Esophagus (tissue), 2 donors: ENCODE data around the gene ITGA2B. TPM values are rescaled to one million over a fixed set of nuclear protein-coding genes. Genes with fewer than 3 reads are reported as not detected.
A peak's percentile ranks its signal among the peaks of the same experiment; 100 is the strongest.
"Not testable (repeated sequence)": the region's sequence is repeated elsewhere in the genome, so short reads cannot be mapped to it uniquely, and the experiment has no call there.

ENCODE experiments used
- H3K27ac ChIP-seq, 2 donors: one replicate each; pipeline ENCODE4 v1.5.1; 2013; ENCODE audit warnings: low read depth in 2 of 2, mild to moderate bottlenecking in 2 of 2, inconsistent platforms in 1 of 2, low read length in 1 of 2, moderate library complexity in 1 of 2
- H3K27me3 ChIP-seq, 2 donors: one replicate each; pipeline ENCODE4 v1.6.1; 2013; ENCODE audit warnings: low read length in 2 of 2, control low read depth in 1 of 2, mild to moderate bottlenecking in 1 of 2; ENCODE audit not compliant: insufficient read depth in 2 of 2, control insufficient read depth in 1 of 2
- H3K36me3 ChIP-seq, 2 donors: one replicate each; pipeline ENCODE4 v1.6.1; 2013; ENCODE audit warnings: low read length in 1 of 2; ENCODE audit not compliant: control insufficient read depth in 2 of 2, insufficient read depth in 2 of 2
- H3K4me1 ChIP-seq, 2 donors: one replicate each; pipeline ENCODE4 v1.6.1; 2013; ENCODE audit warnings: low read length in 1 of 2; ENCODE audit not compliant: control insufficient read depth in 2 of 2, insufficient read depth in 2 of 2
- H3K4me3 ChIP-seq, 2 donors: one replicate each; pipeline ENCODE4 v1.5.1; 2013; ENCODE audit warnings: low read length in 2 of 2, mild to moderate bottlenecking in 2 of 2, low read depth in 1 of 2, moderate library complexity in 1 of 2
- H3K9me3 ChIP-seq, 2 donors: one replicate each; pipeline ENCODE4 v1.6.1; 2013; ENCODE audit warnings: mild to moderate bottlenecking in 2 of 2, low read depth in 1 of 2, low read length in 1 of 2, moderate library complexity in 1 of 2; ENCODE audit not compliant: control insufficient read depth in 2 of 2, insufficient read depth in 1 of 2
- WGBS, 2 donors: extraction: QIAGEN DNeasy Blood & Tissue Kit; methylation state at CpG; one replicate each; pipeline ENCODE4 v1.1.7; 2013; 5-methylcytosine and 5-hydroxymethylcytosine counted together
- polyA plus RNA-seq, 2 donors: library from polyadenylated mRNA; stranded (reverse); fragments of 200-250 nt; gene quantifications; one replicate each; pipeline ENCODE4 v1.2.3, GENCODE V29; 2013
- donor health status: healthy with polysubstance abuse.
- donor health status: Bipolar disorder and iron deficiency.

The ITGA2B gene
- polyA plus RNA-seq, 2 donors: 0.27 to 0.84 TPM

- H3K36me3 ChIP-seq: peaks cover 16 to 40% of the 10 kb centered on the region in 2 donors
- H3K4me1 ChIP-seq: peaks cover 0 to 35% of the 10 kb centered on the region in 2 donors
- H3K27me3 ChIP-seq: no peaks in the 10 kb centered on the region
- no peak overlapping the region for H3K4me3 ChIP-seq
- no peaks in the 10 kb centered on the region for H3K9me3 ChIP-seq
- H3K27ac ChIP-seq: peak overlapping the region; percentile 75 to 86
- 52 to 64% methylated on average over 9 of the region's 9 CpGs for WGBS, 2 donors
These were observed 41.0 kb downstream of the ITGA2B start for GRCh38 chr17:44348234-44348987.

- H3K9me3 ChIP-seq, H3K27me3 ChIP-seq, H3K4me3 ChIP-seq: not testable (repeated sequence)
- Histone ChIP-seq H3K27ac (peak overlapping the region; percentile 75 to 91), H3K36me3 (peaks cover 16 to 35% of the 10 kb centered on the region in 2 donors), H3K4me1 (peaks cover 0 to 35% of the 10 kb centered on the region in 2 donors)
- WGBS, 2 donors: 72 to 74% methylated on average over 18 of the region's 18 CpGs
These were observed 42.0 kb downstream of the ITGA2B start for GRCh38 chr17:44347206-44348055.

GRCh38 chr17:44346064-44346844 is 43.2 kb downstream of the ITGA2B start:
- Histone ChIP-seq H3K27ac (peak overlapping the region; percentile 97 to 99), H3K36me3 (peaks cover 8 to 23% of the 10 kb centered on the region in 2 donors), H3K27me3 (no peaks in the 10 kb centered on the region), H3K4me1 (peaks cover 0 to 35% of the 10 kb centered on the region in 2 donors), H3K9me3 (no peaks in the 10 kb centered on the region), H3K4me3 (peak overlapping the region; percentile 72 to 92)
- WGBS, 2 donors: 61 to 62% methylated on average over 13 of the region's 13 CpGs

- Histone ChIP-seq H3K27ac (peak overlapping the region; percentile 97 to 99), H3K9me3 (no peaks in the 10 kb centered on the region), H3K27me3 (no peaks in the 10 kb centered on the region), H3K36me3 (peaks cover 4 to 16% of the 10 kb centered on the region in 2 donors), H3K4me3 (peak overlapping the region; percentile 72 to 92), H3K4me1 (peaks cover 0 to 34% of the 10 kb centered on the region in 2 donors)
- 2% methylated on average over 21 of the region's 21 CpGs for WGBS, 2 donors
These were observed 43.9 kb downstream of the ITGA2B start for GRCh38 chr17:44345454-44346026.

DNA sequence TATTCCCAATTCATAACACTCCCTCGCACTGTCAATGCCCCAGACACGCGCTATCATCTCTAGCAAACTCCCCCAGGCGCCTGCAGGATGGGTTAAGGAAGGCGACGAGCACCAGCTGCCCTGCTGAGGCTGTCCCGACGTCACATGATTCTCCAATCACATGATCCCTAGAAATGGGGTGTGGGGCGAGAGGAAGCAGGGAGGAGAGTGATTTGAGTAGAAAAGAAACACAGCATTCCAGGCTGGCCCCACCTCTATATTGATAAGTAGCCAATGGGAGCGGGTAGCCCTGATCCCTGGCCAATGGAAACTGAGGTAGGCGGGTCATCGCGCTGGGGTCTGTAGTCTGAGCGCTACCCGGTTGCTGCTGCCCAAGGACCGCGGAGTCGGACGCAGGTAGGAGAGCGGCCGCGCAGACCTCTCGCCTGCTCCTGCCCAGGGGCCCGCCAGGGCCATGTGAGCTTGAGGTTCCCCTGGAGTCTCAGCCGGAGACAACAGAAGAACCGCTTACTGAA is 44.5 kb downstream of the ITGA2B start, which contains the start of gene GRN:
TSS of gene GRN (plus strand) at position 364 of the 515 bp plus-strand sequence. CDS start 3,863 bp downstream, outside the sequence.
- Histone ChIP-seq H3K9me3 (no peaks in the 10 kb centered on the region), H3K4me3 (peak within 1 kb of the TSS; percentile 72 to 92), H3K27ac (peak within 1 kb of the TSS; percentile 97 to 99), H3K4me1 (peaks cover 0 to 34% of the 10 kb centered on the region in 2 donors), H3K36me3 (peaks cover 0 to 11% of the 10 kb centered on the region in 2 donors), H3K27me3 (no peaks in the 10 kb centered on the region)
- WGBS, 2 donors: 0% methylated on average over 26 of the region's 26 CpGs

DNA sequence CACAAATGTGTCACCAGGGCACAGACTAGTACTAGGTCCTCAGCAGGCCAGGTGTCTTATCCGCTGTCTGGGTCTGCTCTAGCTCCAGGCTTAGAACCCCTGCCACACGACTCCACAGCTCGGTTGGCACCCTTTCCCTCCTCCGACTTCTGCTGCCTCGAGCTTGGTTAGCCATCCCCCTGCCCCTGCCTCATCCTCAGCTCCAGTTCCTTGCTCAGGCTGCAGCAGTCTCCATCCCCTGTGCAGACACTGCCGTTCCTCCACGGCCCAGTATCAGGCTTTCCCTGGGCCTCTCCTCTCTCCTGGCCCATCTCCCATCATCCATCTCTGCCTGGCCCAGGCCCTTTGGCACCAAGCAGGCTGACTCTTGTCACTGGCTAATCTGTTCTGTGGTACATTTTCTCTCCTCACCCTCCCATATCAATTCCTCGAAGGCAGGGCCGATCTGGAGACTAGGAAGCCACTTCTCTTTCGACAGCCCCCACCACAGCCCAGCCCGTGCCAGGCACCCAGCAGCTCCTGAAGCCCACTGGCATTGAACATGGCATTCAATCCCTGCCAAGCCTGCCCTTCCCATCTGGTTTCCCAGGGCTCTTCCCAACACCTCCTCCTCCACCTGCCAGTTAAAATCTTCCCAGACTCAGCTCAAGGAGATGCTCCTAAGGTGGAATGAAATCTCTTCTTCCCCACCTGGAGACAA is 45.8 kb downstream of the ITGA2B start:
- WGBS, 2 donors: 55 to 62% methylated on average over 11 of the region's 11 CpGs
- Histone ChIP-seq H3K4me1 (peaks cover 0 to 22% of the 10 kb centered on the region in 2 donors), H3K4me3 (no peak overlapping the region), H3K9me3 (no peaks in the 10 kb centered on the region), H3K27me3 (no peaks in the 10 kb centered on the region), H3K36me3 (no peaks in the 10 kb centered on the region), H3K27ac (peak overlapping the region; percentile 66 to 77)

GRCh38 chr17:44340553-44340952 is 48.9 kb downstream of the ITGA2B start:
- H3K36me3 ChIP-seq, H3K9me3 ChIP-seq, H3K4me3 ChIP-seq, H3K27me3 ChIP-seq: not testable (repeated sequence)
- Histone ChIP-seq H3K4me1 (peaks cover 0 to 14% of the 10 kb centered on the region in 2 donors), H3K27ac (peak overlapping the region in 1 of 2 donors; percentile 60)
- WGBS, 2 donors: 68 to 73% methylated on average over 5 of the region's 5 CpGs

- no peaks in the 10 kb centered on the region for H3K27me3 ChIP-seq
- 50 to 51% methylated on average over 6 of the region's 6 CpGs for WGBS, 2 donors
- H3K4me3 ChIP-seq: no peak overlapping the region
- H3K36me3 ChIP-seq: no peaks in the 10 kb centered on the region
- H3K9me3 ChIP-seq: no peaks in the 10 kb centered on the region
- peak overlapping the region in 1 of 2 donors; percentile 75 for H3K27ac ChIP-seq
- H3K4me1 ChIP-seq: peaks cover 0 to 8% of the 10 kb centered on the region in 2 donors
These were observed 50.7 kb downstream of the ITGA2B start for GRCh38 chr17:44338702-44339101.
